Fibroblast of mammary gland (primary cell): ENCODE measurements around the gene PTPRN2.

Experiments
- DNase-seq: peaks from one replicate; pipeline ENCODE4 v3.0.0-alpha.2; 2010; ENCODE audit warnings: low read depth
- H3K4me3 ChIP-seq: 2 replicates; pipeline ENCODE4 v1.5.1; 2011; ENCODE audit warnings: low read depth, mild to moderate bottlenecking, low read length, moderate library complexity; ENCODE audit not compliant: control insufficient read depth
- TF ChIP-seq, protein P1 (sequence below): conservative IDR thresholded peaks from 2 replicates; pipeline ENCODE4 v1.5.1; 2011; ENCODE audit warnings: low read depth, low read length, inconsistent platforms; ENCODE audit not compliant: control insufficient read depth, insufficient read depth

PTPRN2 gene

DNA sequence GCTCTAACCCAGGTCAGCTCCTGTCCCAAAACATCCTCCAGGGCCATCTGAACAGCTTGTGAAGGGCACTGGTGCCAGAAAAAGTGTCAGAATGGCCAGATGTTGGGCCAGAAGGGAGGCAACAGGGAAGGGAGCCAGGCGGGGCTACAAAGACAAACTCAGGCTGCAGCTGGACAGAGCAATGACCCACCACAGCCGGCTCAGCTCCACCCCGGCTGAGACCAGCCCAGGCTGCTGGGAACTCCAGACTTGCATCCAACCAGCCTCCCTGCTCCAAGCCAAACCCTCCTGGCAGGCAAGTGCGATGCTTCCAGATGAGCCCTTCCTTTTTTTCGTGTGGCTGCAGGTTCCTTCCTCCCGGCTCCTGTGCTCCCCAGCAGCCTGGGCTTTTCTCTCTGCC lies 466.9 kb downstream of the PTPRN2 start:
- TF ChIP-seq, protein P1, sequence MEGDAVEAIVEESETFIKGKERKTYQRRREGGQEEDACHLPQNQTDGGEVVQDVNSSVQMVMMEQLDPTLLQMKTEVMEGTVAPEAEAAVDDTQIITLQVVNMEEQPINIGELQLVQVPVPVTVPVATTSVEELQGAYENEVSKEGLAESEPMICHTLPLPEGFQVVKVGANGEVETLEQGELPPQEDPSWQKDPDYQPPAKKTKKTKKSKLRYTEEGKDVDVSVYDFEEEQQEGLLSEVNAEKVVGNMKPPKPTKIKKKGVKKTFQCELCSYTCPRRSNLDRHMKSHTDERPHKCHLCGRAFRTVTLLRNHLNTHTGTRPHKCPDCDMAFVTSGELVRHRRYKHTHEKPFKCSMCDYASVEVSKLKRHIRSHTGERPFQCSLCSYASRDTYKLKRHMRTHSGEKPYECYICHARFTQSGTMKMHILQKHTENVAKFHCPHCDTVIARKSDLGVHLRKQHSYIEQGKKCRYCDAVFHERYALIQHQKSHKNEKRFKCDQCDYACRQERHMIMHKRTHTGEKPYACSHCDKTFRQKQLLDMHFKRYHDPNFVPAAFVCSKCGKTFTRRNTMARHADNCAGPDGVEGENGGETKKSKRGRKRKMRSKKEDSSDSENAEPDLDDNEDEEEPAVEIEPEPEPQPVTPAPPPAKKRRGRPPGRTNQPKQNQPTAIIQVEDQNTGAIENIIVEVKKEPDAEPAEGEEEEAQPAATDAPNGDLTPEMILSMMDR: no peak
- no peak overlapping the region for H3K4me3 ChIP-seq
- DNase-seq: no peak

DNA sequence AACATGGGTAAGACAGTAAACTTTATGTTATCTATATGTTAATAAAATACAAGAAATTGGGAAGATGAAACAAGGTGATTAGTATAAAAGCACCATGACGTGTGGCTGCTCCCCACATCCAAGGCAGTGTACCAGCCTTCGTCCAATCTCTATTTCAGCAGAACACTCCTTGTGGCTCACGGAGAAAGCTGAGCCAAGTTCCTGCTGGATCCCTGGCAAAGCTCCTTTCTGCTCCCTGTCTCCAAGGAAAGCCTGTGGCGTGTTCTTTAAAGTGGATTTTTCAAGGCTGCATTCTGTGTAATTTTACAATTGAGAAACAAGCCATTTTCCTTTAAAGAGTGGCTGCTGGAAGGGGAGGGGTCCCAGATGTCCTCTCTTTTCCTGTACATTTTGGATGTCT lies 467.3 kb downstream of the PTPRN2 start:
- no peak overlapping the region for H3K4me3 ChIP-seq
- TF ChIP-seq, protein P1: no peak
- DNase-seq: no peak

DNA sequence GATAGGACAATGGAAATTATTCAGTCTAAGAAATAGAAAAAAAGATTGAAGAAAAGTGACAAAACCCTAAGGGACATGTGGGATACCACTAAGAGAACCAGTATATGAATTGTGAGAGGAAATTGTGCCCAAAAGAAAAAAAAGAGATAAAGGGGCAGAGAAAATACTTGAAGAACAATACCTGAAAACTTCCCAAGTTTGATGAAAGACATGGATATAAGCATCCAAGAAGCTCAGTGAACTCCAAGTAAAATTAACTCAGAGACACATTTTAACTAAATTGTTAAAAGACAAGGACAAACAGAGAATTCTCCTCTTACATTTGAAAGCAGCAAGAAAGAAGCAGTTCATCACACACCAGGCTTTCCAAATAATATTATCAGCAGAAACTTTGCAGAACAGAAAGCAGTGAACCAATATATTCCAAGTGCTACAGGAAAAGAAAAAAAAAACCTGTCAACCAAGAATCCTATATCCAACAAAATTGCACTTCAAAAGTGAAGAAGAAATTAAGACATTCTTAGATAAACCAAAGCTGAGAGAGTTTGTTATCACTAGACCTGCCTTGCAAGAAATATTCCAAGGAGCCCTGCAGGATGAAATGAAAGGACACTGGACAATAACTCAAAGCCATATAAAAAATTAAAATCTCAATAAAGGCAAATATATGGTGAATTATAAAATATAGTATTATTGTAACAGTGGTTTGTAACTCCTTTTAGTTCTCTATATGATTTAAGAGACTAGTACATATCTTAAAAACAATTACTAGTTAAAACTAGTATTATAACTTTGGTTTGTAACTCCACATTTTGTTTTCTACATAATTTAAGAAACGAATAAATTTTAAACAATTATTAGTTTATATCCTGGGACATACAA lies 470.0 kb downstream of the PTPRN2 start:
- TF ChIP-seq, protein P1: no peak
- H3K4me3 ChIP-seq: no peak overlapping the region
- no peak for DNase-seq

DNA sequence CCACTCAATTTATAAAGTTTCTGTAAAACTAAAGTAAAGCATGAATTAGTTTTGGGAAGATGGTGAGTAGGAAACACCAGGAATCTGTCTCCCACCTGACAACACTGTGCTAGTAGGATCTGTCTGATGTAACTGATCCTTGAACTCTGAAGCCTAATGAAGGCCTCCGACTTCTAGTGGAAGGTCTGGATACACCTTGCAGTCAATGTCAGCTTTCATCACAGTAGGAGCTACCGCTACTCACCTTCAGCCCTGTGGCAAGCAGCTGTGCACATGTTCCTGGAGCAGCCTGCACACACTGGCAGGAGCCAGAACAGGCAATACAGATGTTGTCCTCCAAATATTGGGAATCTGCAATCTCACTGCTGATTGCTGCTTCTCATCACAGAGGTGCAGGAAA lies 471.4 kb downstream of the PTPRN2 start:
- no peak overlapping the region for H3K4me3 ChIP-seq
- TF ChIP-seq, protein P1: no peak
- DNase-seq: no peak

DNA sequence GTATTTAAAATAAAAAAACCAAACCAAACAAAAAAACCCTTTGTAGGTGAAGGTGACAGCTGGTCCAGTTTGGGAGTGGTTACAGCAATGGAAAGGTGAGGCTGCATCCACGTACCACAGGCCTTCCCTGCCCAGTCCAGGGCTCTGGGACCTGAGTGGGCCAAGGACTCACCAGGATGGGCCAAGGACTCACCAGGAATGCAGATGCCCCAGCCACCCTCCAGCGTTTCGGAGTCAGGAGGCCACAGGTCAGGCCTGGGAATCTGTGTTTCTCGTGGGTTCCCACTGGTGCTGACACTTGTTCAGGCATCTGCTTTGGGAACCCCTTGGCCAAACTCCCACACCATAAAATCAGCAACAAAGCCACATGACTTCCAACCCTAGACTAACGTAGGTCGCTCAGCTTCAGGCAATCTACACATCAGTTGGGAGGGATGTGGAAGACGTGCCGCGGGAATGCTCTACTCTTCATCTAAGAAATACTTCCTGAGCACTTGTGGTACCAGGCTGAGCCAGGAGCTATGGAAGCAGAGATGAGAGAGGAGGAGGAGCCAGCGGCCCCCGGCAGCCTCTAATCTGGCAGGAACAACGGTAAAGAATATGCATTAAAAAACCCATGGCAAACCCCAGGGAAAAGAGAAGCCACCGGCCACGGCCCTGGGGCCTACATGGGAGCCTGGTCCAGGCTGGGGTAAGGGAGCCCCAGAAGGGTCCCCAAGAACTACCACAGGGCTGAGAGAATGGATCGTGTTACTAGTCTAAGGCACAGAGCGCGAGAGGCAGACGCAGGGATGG lies 473.4 kb downstream of the PTPRN2 start:
- no peak overlapping the region for H3K4me3 ChIP-seq
- TF ChIP-seq, protein P1: no peak
- no peak for DNase-seq

DNA sequence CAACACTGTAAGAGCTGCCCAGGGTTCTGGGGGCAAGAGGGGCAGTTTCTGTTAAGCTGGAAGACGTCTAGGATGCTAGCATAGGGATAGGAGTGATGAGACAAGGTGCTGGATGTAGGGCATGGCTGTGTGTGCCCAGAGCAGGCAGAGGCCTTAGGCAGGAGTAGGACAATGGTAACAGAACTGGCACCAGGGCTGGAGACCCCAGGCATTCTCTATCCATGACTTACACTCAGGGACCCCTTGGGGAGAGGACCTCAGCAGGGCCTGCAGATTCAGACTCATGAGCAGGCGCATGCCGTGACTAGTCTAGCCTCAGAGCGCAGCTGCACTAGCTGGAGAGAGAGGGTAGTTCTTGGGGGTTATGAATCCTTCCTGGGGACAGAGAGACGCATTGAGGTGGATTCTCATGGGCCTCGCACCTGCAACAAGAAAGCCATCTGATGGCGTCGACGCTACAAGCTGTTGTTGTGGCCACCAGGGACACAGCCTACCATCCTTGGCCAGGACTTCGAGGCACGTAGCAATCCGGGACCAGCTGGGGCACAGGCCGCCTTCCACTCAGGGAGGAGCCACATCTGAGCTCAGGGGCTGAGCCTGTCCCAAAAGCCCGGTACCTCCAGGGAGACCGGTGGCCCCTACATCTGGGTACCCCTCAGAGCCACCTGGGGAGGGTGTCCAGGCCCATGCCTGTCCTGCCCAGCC lies 474.1 kb downstream of the PTPRN2 start:
- no peak for DNase-seq
- no peak overlapping the region for H3K4me3 ChIP-seq
- TF ChIP-seq, protein P1: no peak
